ENCODE data around the gene ZNF827. TPM values are rescaled to one million over a fixed set of nuclear protein-coding genes. Genes with fewer than 3 reads are reported as not detected.

The ZNF827 gene
- total RNA-seq, 1 experiment from 2014 or later = 29.4 TPM

DNA sequence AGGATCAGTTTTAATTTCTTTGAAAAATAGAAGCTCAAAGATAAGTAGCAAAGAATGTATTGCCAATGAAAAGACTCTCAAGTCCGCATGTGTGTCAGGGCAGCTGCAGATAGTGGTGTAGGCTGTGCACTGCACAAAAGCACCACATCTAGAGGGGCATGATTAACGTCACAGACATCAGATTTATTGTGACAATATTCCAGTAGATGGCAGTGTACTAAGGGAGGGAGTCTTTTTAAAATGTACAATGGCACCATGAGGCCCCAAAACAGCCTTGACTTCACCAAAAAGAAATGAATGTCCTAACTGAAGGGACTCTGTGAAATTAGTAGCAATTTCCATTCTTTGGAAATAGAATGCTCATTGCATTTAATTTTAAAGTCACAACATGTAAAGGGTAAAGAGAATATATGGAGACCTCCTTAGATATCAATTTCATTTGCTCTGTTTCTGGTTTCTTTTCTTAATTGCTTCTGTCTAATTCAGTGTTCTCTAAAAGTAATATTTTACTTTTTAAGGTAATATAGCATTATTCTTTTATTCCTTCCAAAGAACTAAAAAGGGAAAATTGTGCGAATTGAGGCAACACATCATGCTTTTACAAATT, 98.4 kb downstream of the ZNF827 start:
- Mint-ChIP-seq H3K4me3 (no peak overlapping the region), H3K4me1 (peaks cover 52 to 69% of the 10 kb centered on the region in 2 experiments), H3K27ac (peak overlapping the region in 2 of 3 experiments; percentile 7 to 49; a peak in 2 of 7 replicates), H3K36me3 (ENCODE audit: insufficient read depth in 1 of 3, low read depth in 3 of 3) (peaks cover 44 to 48% (median 47%) of the 10 kb centered on the region in 3 experiments), H3K9me3 (peaks cover 0 to 8% of the 10 kb centered on the region in 2 experiments; a peak in 3 of 5 replicates), H3K27me3 (ENCODE audit: low read depth) (no peaks in the 10 kb centered on the region)
- H2AK5ac ChIP-seq (ENCODE audit: insufficient read length, low read length) = no peak overlapping the region
- no CpG with 5 or more reads among the region's 3 CpGs for WGBS (ENCODE audit: extremely low coverage, insufficient read length, low lambda C conversion rate)
- no peak overlapping the region for H3K27ac ChIP-seq (ENCODE audit: insufficient read length, low read depth, low read length)
- no peak overlapping the region for H2AFZ ChIP-seq (ENCODE audit: low read length)
- H3K4ac ChIP-seq (ENCODE audit: low read depth, low read length) = no peak overlapping the region
- no peak overlapping the region for H3K9ac ChIP-seq (ENCODE audit: extremely low read depth, insufficient read length, low read length)
- no peak overlapping the region for H4K91ac ChIP-seq (ENCODE audit: insufficient read length, low read depth, low read length)
- no peak for DNase-seq
- H3K14ac ChIP-seq (ENCODE audit: insufficient read depth, low read length) = no peak overlapping the region
- H3K27me3 ChIP-seq (ENCODE audit: insufficient read depth, low read length) = no peaks in the 10 kb centered on the region
- H4K5ac ChIP-seq (ENCODE audit: insufficient read length, low read depth, low read length) = no peak overlapping the region
- no peaks in the 10 kb centered on the region for H3K9me3 ChIP-seq (ENCODE audit: control insufficient read depth, low read depth, low read length)
- H2BK120ac ChIP-seq (ENCODE audit: low read depth, low read length, poor library complexity, severe bottlenecking) = no peak overlapping the region
- no peak overlapping the region for H3T11ph ChIP-seq (ENCODE audit: low read length)
- no peaks in the 10 kb centered on the region for H3K79me2 ChIP-seq (ENCODE audit: insufficient read depth, low read length)
- H3K79me1 ChIP-seq (ENCODE audit: insufficient read depth, low read depth, low read length, poor library complexity, severe bottlenecking) = no peaks in the 10 kb centered on the region
- no peak overlapping the region for H2BK20ac ChIP-seq (ENCODE audit: low read depth, low read length, poor library complexity, severe bottlenecking)
- TF ChIP-seq, protein P1, sequence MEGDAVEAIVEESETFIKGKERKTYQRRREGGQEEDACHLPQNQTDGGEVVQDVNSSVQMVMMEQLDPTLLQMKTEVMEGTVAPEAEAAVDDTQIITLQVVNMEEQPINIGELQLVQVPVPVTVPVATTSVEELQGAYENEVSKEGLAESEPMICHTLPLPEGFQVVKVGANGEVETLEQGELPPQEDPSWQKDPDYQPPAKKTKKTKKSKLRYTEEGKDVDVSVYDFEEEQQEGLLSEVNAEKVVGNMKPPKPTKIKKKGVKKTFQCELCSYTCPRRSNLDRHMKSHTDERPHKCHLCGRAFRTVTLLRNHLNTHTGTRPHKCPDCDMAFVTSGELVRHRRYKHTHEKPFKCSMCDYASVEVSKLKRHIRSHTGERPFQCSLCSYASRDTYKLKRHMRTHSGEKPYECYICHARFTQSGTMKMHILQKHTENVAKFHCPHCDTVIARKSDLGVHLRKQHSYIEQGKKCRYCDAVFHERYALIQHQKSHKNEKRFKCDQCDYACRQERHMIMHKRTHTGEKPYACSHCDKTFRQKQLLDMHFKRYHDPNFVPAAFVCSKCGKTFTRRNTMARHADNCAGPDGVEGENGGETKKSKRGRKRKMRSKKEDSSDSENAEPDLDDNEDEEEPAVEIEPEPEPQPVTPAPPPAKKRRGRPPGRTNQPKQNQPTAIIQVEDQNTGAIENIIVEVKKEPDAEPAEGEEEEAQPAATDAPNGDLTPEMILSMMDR (conservative IDR thresholded peaks at IDR 0.05) = peak; percentile 39; the same call in 2 of the 3 replicates
- H3K23ac ChIP-seq (ENCODE audit: insufficient read length, low read depth, low read length) = no peak overlapping the region
- H3K56ac ChIP-seq (ENCODE audit: insufficient read length, low read depth, low read length) = no peak overlapping the region
- H4K20me1 ChIP-seq (ENCODE audit: control insufficient read depth, insufficient read depth, insufficient read length) = no peaks in the 10 kb centered on the region
- H3K4me2 ChIP-seq (ENCODE audit: insufficient read depth, insufficient read length, low read length) = no peak overlapping the region
- H2BK5ac ChIP-seq (ENCODE audit: insufficient read length, low read length) = no peak overlapping the region
- H3K23me2 ChIP-seq (ENCODE audit: insufficient read length, low read depth, low read length, poor library complexity, severe bottlenecking) = no peaks in the 10 kb centered on the region
- peaks cover 3% of the 10 kb centered on the region; the same call in 1 of the 2 replicates for H3K4me1 ChIP-seq (ENCODE audit: insufficient read depth, low read length)
- no peak overlapping the region for H3K18ac ChIP-seq (ENCODE audit: insufficient read length, low read depth, low read length)
- H2BK15ac ChIP-seq (ENCODE audit: low read depth, low read length) = no peak overlapping the region
- H4K8ac ChIP-seq (replicated peaks; ENCODE audit: insufficient read length, low read depth, low read length) = no peak overlapping the region
- no peak overlapping the region for H2BK12ac ChIP-seq (ENCODE audit: insufficient read length, low read depth, low read length)

Measured in H9 (cell line).